Fibroblast of mammary gland (primary cell): ENCODE results near the gene FARS2.

Source experiments
- DNase-seq: peaks from one replicate; pipeline ENCODE4 v3.0.0-alpha.2; 2010; ENCODE audit warnings: low read depth
- H3K4me3 ChIP-seq: 2 replicates; pipeline ENCODE4 v1.5.1; 2011; ENCODE audit warnings: low read depth, mild to moderate bottlenecking, low read length, moderate library complexity; ENCODE audit not compliant: control insufficient read depth
- TF ChIP-seq, protein P1 (sequence below): conservative IDR thresholded peaks from 2 replicates; pipeline ENCODE4 v1.5.1; 2011; ENCODE audit warnings: low read depth, low read length, inconsistent platforms; ENCODE audit not compliant: control insufficient read depth, insufficient read depth

The FARS2 gene

GRCh38 chr6:5287205-5287965 lies 26.1 kb downstream of the FARS2 start:
- peak; percentile 81 for DNase-seq
- TF ChIP-seq, protein P1, sequence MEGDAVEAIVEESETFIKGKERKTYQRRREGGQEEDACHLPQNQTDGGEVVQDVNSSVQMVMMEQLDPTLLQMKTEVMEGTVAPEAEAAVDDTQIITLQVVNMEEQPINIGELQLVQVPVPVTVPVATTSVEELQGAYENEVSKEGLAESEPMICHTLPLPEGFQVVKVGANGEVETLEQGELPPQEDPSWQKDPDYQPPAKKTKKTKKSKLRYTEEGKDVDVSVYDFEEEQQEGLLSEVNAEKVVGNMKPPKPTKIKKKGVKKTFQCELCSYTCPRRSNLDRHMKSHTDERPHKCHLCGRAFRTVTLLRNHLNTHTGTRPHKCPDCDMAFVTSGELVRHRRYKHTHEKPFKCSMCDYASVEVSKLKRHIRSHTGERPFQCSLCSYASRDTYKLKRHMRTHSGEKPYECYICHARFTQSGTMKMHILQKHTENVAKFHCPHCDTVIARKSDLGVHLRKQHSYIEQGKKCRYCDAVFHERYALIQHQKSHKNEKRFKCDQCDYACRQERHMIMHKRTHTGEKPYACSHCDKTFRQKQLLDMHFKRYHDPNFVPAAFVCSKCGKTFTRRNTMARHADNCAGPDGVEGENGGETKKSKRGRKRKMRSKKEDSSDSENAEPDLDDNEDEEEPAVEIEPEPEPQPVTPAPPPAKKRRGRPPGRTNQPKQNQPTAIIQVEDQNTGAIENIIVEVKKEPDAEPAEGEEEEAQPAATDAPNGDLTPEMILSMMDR = peak; percentile 9
- H3K4me3 ChIP-seq = no peak overlapping the region

DNA sequence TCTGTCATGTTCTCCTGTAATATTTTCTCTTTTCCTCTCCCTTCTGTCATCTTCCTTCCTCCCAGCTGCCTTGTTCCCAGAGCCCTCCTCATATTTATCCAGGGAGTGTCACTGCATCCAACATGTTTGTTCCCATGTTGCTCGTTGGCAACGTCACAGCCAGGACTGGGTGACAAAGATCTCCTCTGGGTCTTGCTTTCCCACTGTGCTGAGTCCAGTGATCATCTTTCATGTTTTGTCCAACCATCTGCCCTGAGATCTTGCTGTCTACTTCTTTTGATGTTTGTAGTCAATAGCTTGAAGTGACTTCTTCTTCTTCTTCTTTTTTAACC lies 26.6 kb downstream of the FARS2 start:
- no peak overlapping the region for H3K4me3 ChIP-seq
- peak; percentile 15 for DNase-seq
- TF ChIP-seq, protein P1 = no peak

GRCh38 chr6:5290097-5290496 lies 28.8 kb downstream of the FARS2 start:
- DNase-seq = no peak
- H3K4me3 ChIP-seq = no peak overlapping the region
- TF ChIP-seq, protein P1 = no peak

GRCh38 chr6:5290500-5290899 lies 29.2 kb downstream of the FARS2 start:
- TF ChIP-seq, protein P1 = no peak
- no peak for DNase-seq
- H3K4me3 ChIP-seq = no peak overlapping the region

GRCh38 chr6:5292154-5292553 lies 30.8 kb downstream of the FARS2 start:
- TF ChIP-seq, protein P1 = no peak
- DNase-seq = no peak
- no peak overlapping the region for H3K4me3 ChIP-seq

DNA sequence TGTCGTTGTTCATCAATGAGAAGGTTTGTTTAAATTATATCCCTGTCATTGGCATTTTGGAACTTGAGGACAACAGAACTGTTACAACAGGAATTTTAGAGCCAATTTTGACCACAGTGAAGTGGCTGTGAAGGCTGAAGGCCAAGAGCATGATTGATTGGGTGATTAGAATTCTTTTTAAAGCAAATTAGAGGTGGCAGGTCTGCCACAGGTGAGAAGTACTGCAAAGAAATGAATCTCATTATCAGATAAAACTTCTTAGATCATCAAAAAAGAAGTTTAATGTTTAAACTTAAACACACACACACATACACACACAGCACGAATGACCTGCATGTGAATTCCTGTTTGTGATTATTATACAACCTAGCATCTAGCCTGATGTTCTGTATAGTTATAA lies 32.4 kb downstream of the FARS2 start:
- no peak for DNase-seq
- TF ChIP-seq, protein P1 = no peak

More for the DNA sequence above, 32.4 kb downstream of the FARS2 start:
- no peak overlapping the region for H3K4me3 ChIP-seq
